NCI-H2107 treated with DMSO at 0.1 percent for 48 hours (cell line): ENCODE results near the gene ELK3.

Experiments
- DNase-seq: peaks from one replicate; lab custom pipeline; 2025; ENCODE audit not compliant: unreplicated experiment; lab: John Stamatoyannopoulos, UW

The ELK3 gene

GRCh38 chr12:96193725-96194575 lies at the start of gene ELK3:
Gene ELK3 (plus strand): TSS chr12:96194375.
- DNase-seq = peak; percentile 19

- DNase-seq = no peak
Measured at GRCh38 chr12:96146747-96147146, 47.4 kb upstream of the ELK3 start.

DNA sequence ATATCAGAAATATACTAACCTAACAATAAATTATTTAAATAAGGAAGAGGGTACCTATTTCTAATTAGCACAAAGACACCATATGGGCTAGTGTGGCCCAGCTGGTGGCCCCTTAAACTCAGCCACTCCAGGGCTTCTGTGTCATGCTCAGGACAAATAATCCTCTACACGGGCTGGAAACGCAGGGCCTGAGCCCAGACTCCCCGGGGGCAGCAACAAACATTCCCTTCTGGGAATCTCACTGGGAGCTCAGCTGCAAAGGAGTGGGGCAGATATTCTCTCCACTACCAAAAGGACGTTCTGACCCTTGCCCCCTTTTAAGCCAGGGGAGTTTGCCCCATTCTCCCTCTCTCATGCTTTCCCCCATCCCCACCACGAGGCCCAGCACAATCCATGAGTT lies 43.7 kb upstream of the ELK3 start:
- no peak for DNase-seq

DNA sequence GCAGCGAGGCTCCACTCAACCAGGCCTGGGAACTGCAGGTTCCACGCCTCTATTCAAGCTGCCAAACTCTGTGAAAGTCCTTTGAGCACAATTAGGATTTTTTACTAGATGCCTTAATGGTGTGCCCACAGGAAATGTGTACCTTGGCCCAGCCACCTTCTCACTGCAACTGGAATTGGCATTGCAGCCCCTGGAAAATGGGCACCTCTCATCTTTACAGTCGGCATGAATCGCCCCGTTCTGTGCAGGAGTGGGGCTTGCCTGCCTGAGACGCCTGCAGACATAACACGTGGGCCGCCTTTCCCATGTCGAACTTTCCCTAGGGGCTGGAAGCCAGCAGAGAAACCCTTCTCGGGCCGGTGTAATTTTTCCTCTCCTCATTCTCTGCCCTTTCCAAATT lies 42.0 kb upstream of the ELK3 start:
- no peak for DNase-seq

- no peak for DNase-seq
Measured at GRCh38 chr12:96153131-96153725, 40.9 kb upstream of the ELK3 start.

DNA sequence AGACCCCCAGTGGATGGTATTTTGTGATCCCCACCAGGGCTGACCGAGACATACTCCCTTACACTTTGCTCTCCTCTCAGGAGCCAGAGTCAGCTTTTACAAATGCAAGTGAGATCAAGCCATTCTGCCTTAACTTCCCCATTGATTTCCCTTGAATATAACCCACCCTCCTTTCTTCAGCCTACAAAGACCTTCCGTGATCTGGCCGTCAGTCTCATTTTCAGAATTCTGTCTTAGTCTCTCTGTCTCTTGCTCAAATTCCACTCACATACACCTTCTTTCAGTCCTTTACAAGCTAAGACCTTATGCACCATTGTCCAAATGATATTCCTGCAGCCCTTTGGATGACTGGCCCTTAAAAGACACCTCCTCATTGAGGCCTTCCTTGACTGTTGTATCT lies 39.0 kb upstream of the ELK3 start:
- no peak for DNase-seq

GRCh38 chr12:96155781-96156180 lies 38.4 kb upstream of the ELK3 start:
- DNase-seq = no peak

DNA sequence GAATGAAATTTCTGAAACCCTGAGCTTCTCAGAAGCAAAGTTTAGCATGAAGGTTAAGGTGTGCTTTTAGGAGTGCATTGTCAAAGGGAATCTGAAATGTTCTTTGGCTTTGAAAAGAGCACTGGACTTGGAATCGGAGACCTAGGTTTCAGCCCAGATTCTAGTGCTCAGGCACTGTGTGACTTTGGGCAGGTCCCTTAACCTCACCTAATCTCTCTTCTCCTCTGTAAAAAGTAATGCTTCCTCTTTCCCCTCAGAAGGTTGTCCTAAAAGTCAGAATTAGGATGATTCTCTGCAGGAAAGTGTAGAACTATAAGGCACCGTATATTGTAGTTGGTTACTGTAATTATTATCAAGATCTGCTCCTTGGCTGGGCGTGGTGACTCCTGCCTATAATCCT lies 38.0 kb upstream of the ELK3 start:
- DNase-seq = no peak

GRCh38 chr12:96157427-96157826 lies 36.7 kb upstream of the ELK3 start:
- DNase-seq = no peak

- DNase-seq = no peak
Measured at GRCh38 chr12:96164951-96165811, 29.0 kb upstream of the ELK3 start.

DNA sequence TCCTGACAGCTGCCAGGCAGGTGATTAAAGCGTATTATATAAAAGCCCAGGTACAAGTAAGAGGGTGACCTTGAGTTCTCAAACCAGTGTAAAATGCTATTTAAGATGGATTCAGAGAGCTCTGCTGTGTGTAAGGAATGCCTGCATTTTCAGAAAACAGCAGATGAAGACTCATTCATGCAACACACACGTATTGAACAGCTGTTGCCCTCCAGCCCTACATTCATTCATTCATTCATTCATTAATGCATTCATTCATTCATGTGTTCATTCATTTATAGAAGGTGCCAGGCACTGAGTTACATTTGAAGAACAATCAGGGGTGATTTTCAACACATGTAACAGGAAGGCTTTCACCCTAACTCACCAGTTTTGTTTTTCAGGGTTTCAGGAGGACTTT lies 27.4 kb upstream of the ELK3 start:
- no peak for DNase-seq

- DNase-seq = no peak
Measured at GRCh38 chr12:96167492-96167891, 26.7 kb upstream of the ELK3 start.

- no peak for DNase-seq
Measured at GRCh38 chr12:96170328-96170727, 23.8 kb upstream of the ELK3 start.

DNA sequence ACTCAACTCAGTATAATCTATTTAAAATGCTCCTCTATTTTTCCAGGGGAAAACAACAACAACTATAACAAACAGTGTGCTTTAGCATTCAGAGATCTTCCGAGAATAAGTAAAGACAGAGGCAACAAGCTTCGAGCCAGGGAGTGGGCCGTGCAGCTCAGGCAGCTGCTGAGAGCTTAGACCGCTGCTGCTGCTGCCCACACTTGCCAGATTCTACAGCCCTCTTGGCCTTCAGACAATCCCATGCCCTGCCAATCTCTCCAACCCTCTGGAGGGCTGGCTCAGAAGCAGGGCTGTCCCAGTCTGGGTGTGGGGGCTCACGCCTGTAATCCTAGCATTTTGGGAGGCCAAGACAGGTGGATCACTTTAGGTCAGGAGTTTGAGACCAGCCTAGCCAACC lies 23.4 kb upstream of the ELK3 start:
- DNase-seq = no peak

- DNase-seq = no peak
Measured at GRCh38 chr12:96171905-96172304, 22.3 kb upstream of the ELK3 start.

- DNase-seq = no peak
Measured at GRCh38 chr12:96172981-96173380, 21.2 kb upstream of the ELK3 start.

GRCh38 chr12:96176575-96176974 lies 17.6 kb upstream of the ELK3 start:
- no peak for DNase-seq

DNA sequence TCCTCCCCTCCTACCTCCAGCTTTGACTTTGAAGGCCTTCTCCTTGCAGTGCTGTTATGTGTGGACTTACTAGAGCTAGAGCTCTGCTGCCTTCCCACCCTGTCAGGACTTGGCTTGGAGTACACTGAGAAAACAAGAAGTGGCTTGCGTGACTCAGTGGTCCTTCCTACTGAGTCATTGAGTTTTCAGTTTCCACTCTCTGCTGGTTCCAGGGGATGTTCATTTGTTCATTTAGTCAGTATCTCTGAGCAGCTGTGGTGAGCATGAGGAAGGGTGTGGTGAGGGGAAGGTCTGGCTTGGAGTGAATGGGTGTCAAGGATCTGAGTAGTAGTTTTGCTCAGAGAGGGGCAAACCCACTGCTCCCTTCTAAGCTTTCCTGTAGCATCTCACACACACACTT lies 17.2 kb upstream of the ELK3 start:
- no peak for DNase-seq

DNA sequence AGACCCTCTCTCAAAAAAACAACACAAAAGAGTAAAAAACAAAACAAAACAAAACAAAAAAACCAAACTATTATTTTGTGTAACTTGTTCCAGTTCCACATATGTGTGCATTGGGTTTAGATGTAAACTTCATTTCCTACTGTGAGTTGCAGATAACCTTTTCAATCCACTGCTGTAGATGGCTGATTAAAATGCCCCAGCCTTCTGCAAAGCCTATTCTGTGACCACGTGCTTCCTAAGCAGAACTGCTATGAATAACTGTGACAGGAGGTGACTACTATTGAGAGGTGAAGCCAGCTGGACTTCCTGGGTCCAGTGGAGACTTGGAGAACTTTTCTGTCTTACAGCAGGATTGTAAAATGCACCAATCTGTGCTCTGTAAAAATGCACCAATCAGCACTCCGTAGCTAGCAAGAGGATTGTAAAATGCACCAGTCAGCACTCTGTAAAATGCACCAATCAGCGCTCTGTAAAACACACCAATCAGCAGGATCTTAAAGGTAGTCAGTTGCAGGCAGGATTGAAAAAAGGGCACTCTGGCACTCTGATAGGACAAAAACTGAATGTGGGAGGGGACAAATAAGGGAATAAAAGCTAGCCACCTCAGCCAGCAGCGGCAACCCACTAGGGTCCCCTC lies 10.3 kb upstream of the ELK3 start:
- no peak for DNase-seq

DNA sequence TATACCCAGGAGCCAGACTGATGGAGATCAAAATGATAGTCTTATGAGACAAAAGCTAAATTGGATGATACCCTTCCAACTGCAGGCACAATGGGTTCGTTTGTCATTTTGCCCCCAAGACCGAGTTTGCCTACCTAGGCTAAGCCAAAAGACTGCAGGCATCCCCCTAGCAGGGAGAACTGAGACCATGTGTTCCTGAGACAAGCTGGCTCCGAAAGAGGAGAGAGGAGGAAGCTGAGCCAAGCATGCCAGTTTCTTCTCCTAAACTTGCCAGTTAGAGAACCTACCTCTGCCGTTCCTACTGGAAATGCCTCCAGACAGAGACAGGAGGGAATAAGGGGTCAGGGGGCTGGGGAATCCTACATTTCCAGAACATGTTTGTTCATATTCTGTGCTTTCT lies 8.3 kb upstream of the ELK3 start:
- DNase-seq = no peak

DNA sequence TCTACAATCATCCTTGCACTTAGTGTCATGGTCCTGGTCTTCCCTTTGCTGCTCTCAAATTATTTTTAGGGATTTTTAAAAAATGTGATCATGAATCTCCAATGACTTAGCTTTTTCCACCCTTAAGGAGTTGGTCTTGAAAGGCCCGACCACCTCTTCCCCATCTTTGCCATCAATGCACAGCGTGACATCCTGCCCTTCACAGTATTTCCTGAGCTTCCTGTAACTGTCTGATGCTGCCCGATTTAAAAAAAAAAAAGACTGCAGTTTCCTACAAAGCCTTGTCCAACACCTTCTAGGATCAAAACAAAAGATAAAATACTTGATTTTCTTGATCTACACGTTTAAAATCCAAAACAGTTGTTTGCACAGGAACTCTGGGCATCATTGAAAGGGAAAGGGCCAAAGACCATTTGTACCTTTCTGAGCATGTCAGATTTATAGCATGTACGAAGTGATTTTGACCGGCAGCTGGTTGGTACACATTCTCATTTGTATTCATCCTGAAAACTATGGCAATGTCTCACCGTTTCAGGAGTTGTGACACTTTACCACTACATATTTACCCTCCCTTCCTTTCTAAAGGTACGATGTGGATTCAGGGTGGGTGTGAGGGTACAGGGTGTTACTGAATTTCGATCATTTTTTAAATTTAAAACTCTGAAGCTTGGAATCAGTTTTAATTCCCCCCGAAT lies 7.4 kb upstream of the ELK3 start:
- no peak for DNase-seq
